PFSK-1 (cell line): ENCODE data around the gene OLFM3.

Experiments used
- POLR2AphosphoS5 ChIP-seq: IDR thresholded peaks from 2 replicates; pipeline ENCODE4 v1.6.1; 2012; ENCODE audit warnings: low read depth, mild to moderate bottlenecking, control low read depth, low read length, moderate library complexity
- TF ChIP-seq, protein P1 (sequence below), 2 experiments: IDR thresholded peaks; 2 replicates each; pipeline versions ENCODE4 v1.6.1 to v1.8.0; 2011 to 2012; ENCODE audit warnings: low read depth in 2 of 2, low read length in 2 of 2, control low read depth in 1 of 2, inconsistent platforms in 1 of 2, mild to moderate bottlenecking in 1 of 2, moderate library complexity in 1 of 2; ENCODE audit not compliant: insufficient read depth in 1 of 2

DNA sequence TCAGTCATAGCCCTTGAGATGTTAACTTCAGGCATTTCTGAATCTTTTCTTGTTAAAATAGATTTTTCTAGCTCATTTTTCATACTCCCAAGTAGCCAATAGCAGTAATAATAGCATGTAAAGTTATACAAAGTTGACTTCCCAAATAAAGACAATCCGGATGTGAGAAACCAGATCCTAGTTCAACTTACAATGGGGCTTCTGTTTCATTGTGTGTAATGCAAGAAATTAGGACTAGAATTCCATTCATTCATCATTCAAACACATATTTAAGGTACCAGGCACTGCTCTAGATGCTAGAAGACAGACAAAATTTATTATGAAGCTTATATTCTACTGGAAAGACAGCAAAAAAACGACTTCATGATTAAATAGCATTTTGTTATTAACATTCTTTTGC, 240.3 kb downstream of the OLFM3 start:
- TF ChIP-seq POLR2AphosphoS5, result no peak
- TF ChIP-seq, protein P1, sequence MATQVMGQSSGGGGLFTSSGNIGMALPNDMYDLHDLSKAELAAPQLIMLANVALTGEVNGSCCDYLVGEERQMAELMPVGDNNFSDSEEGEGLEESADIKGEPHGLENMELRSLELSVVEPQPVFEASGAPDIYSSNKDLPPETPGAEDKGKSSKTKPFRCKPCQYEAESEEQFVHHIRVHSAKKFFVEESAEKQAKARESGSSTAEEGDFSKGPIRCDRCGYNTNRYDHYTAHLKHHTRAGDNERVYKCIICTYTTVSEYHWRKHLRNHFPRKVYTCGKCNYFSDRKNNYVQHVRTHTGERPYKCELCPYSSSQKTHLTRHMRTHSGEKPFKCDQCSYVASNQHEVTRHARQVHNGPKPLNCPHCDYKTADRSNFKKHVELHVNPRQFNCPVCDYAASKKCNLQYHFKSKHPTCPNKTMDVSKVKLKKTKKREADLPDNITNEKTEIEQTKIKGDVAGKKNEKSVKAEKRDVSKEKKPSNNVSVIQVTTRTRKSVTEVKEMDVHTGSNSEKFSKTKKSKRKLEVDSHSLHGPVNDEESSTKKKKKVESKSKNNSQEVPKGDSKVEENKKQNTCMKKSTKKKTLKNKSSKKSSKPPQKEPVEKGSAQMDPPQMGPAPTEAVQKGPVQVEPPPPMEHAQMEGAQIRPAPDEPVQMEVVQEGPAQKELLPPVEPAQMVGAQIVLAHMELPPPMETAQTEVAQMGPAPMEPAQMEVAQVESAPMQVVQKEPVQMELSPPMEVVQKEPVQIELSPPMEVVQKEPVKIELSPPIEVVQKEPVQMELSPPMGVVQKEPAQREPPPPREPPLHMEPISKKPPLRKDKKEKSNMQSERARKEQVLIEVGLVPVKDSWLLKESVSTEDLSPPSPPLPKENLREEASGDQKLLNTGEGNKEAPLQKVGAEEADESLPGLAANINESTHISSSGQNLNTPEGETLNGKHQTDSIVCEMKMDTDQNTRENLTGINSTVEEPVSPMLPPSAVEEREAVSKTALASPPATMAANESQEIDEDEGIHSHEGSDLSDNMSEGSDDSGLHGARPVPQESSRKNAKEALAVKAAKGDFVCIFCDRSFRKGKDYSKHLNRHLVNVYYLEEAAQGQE (IDR thresholded peaks at IDR 0.05; ENCODE audit: insufficient read depth in 1 of 2, low read depth in 2 of 2, low read length in 2 of 2), result no peak
